Measurements from ENCODE around the gene PCDH15. TPM values are rescaled to one million over a fixed set of nuclear protein-coding genes. Genes with fewer than 3 reads are reported as not detected.

The PCDH15 gene
- total and polyA plus RNA-seq, 2 of the 4 experiments (the other 2 are of a cell fraction) = not detected

- Histone ChIP-seq H3K4me3 (ENCODE audit: insufficient read depth, low read depth, low read length) (no peak overlapping the region), H3K4me2 (ENCODE audit: low read depth, low read length) (no peak overlapping the region), H3K27me3 (ENCODE audit: control insufficient read depth, insufficient read depth, low read length) (no peaks in the 10 kb centered on the region), H3K9me3 (ENCODE audit: control insufficient read depth, insufficient read depth, low read length) (no peaks in the 10 kb centered on the region; the same call in 1 of the 2 replicates), H3K56ac (ENCODE audit: extremely low read depth, insufficient read depth, low read length) (no peak overlapping the region), H2AK9ac (replicated peaks; ENCODE audit: low read depth, low read length, poor library complexity) (no peak overlapping the region), H3K4me1 (ENCODE audit: control insufficient read depth, insufficient read depth, low read length) (no peaks in the 10 kb centered on the region), H2AK5ac (ENCODE audit: low read depth, low read length) (no peak overlapping the region), H2BK20ac (ENCODE audit: low read depth, low read length) (no peak overlapping the region), H3K9me1 (ENCODE audit: insufficient read depth, low read length) (no peaks in the 10 kb centered on the region), H2BK15ac (ENCODE audit: low read depth, low read length) (no peak overlapping the region), H3K18ac (ENCODE audit: low read depth, low read length) (no peak overlapping the region), H2AFZ (replicated peaks; ENCODE audit: low read length, poor library complexity) (no peak overlapping the region), H2BK5ac (ENCODE audit: low read depth, low read length, poor library complexity, severe bottlenecking) (no peak overlapping the region), H3K27ac (ENCODE audit: insufficient read depth, low read length) (no peak overlapping the region), H4K20me1 (ENCODE audit: insufficient read depth, low read length) (no peaks in the 10 kb centered on the region), H4K91ac (ENCODE audit: insufficient read depth, low read depth, low read length) (no peak overlapping the region), H3K4ac (ENCODE audit: low read depth, low read length) (no peak overlapping the region), H3K79me1 (ENCODE audit: low read depth in 1 of 2, low read length in 2 of 2) (no peaks in the 10 kb centered on the region), H3K9ac (ENCODE audit: low read depth, low read length) (no peak overlapping the region), H3K23ac (ENCODE audit: low read depth, low read length) (no peak overlapping the region), H4K8ac (ENCODE audit: low read depth in 2 of 2, low read length in 2 of 2) (no peak overlapping the region), H3K36me3 (ENCODE audit: control insufficient read depth, insufficient read depth, low read length) (no peaks in the 10 kb centered on the region), H2BK120ac (ENCODE audit: low read depth, low read length) (no peak overlapping the region), H4K5ac (ENCODE audit: low read depth, low read length) (no peak overlapping the region), H3K14ac (replicated peaks; ENCODE audit: low read depth, low read length) (no peak overlapping the region)
- ATAC-seq (ENCODE audit: low read depth) (no peak), DNase-seq (no peak)
- no CpG with 5 or more reads among the region's 1 CpG for WGBS, 2 experiments (ENCODE audit: extremely low coverage in 2 of 2, insufficient read length in 1 of 2)
- dilution Hi-C loops (cut with HindIII; ENCODE audit: low sequenced_read_pairs, unreplicated experiment) = no loop called here
- intact Hi-C loops (cut with micrococcal nuclease) = no loop called here
- no peak for TF ChIP-seq CHD1 (IDR thresholded peaks at IDR 0.05; ENCODE audit: low read depth, low read length)
- no peak for TF ChIP-seq NFE2L2 (IDR thresholded peaks at IDR 0.05; ENCODE audit: low read depth, low read length)
- no peak for TF ChIP-seq RAD21 (IDR thresholded peaks at IDR 0.05; ENCODE audit: low read length)
- TF ChIP-seq BHLHE40 (IDR thresholded peaks at IDR 0.05; ENCODE audit: low read depth, low read length) = no peak
- TF ChIP-seq MAZ (IDR thresholded peaks at IDR 0.05; ENCODE audit: borderline replicate concordance, low read depth, low read length) = no peak
- no peak for TF ChIP-seq USF2 (IDR thresholded peaks at IDR 0.05; ENCODE audit: low read depth, low read length)
- TF ChIP-seq MXI1 (IDR thresholded peaks at IDR 0.05; ENCODE audit: borderline replicate concordance, low read depth, low read length) = no peak
- TF ChIP-seq FOS (IDR thresholded peaks at IDR 0.05; ENCODE audit: low read depth, low read length) = no peak
- no peak for TF ChIP-seq MAFK (IDR thresholded peaks at IDR 0.05; ENCODE audit: low read depth, low read length)
- TF ChIP-seq SMC3 (IDR thresholded peaks at IDR 0.05; ENCODE audit: low read depth, low read length) = no peak
- no peak for TF ChIP-seq ELK1 (IDR thresholded peaks at IDR 0.05; ENCODE audit: borderline replicate concordance, low read depth, low read length)
- no peak for TF ChIP-seq CEBPB (IDR thresholded peaks at IDR 0.05; ENCODE audit: low read depth, low read length)
- no peak for TF ChIP-seq POLR2A (IDR thresholded peaks at IDR 0.05; ENCODE audit: low read depth, low read length)
- TF ChIP-seq RCOR1 (IDR thresholded peaks at IDR 0.05; ENCODE audit: insufficient replicate concordance, low read length) = no peak
- TF ChIP-seq CTCF (conservative IDR thresholded peaks at IDR 0.05; ENCODE audit: low read depth, low read length) = no peak
- no peak for TF ChIP-seq RFX5 (IDR thresholded peaks at IDR 0.05; ENCODE audit: low read depth, low read length)
- POLR2A ChIA-PET (ENCODE audit: unreplicated experiment) = no interaction called here
- CTCF ChIA-PET = no interaction called here
- in situ Hi-C loops (cut with MboI; ENCODE audit: low sequenced_read_pairs) = no loop called here
- no TSS peak for BruUV-seq (replicated peaks)
These were observed 51.4 kb downstream of the PCDH15 start for GRCh38 chr10:54749623-54750022.

Data from IMR-90 (cell line).